Liver (tissue), 9 donors: ENCODE results near the gene SLC2A10. TPM values are rescaled to one million over a fixed set of nuclear protein-coding genes. Genes with fewer than 3 reads are reported as not detected.

ENCODE experiments used
- DNase-seq: peaks from one replicate; pipeline ENCODE4 v3.0.0-alpha.2; 2017; ENCODE audit warnings: low spot score
- H3K27ac ChIP-seq, 2 donors: one replicate each; pipeline ENCODE4 v1.7.0; 2013; ENCODE audit warnings: inconsistent platforms in 2 of 2, low read length in 2 of 2, control low read depth in 1 of 2, low read depth in 1 of 2, mild to moderate bottlenecking in 1 of 2
- H3K27me3 ChIP-seq, 4 donors: one replicate each; pipeline versions ENCODE4 v1.6.1 to v1.7.0; 2013; ENCODE audit warnings: low read length in 3 of 4, inconsistent platforms in 1 of 4, mild to moderate bottlenecking in 1 of 4, moderate library complexity in 1 of 4; ENCODE audit not compliant: control insufficient read depth in 4 of 4, insufficient read depth in 4 of 4
- H3K36me3 ChIP-seq, 4 donors: one replicate each; pipeline versions ENCODE4 v1.6.1 to v1.7.0; 2013; ENCODE audit warnings: low read length in 3 of 4, mild to moderate bottlenecking in 3 of 4, low read depth in 1 of 4, moderate library complexity in 1 of 4; ENCODE audit not compliant: control insufficient read depth in 4 of 4, insufficient read depth in 3 of 4
- H3K4me1 ChIP-seq, 4 donors: one replicate each; pipeline versions ENCODE4 v1.6.1 to v1.7.0; 2013; ENCODE audit warnings: low read length in 3 of 4, mild to moderate bottlenecking in 3 of 4, moderate library complexity in 1 of 4; ENCODE audit not compliant: control insufficient read depth in 4 of 4, insufficient read depth in 4 of 4
- H3K4me3 ChIP-seq, 3 donors: one replicate each; pipeline versions ENCODE4 v1.6.1 to v1.7.0; 2013; ENCODE audit warnings: low read length in 3 of 3, control low read depth in 1 of 3, low read depth in 1 of 3, mild to moderate bottlenecking in 1 of 3
- H3K9ac ChIP-seq, 2 donors: one replicate each; pipeline ENCODE4 v1.7.0; 2013; ENCODE audit warnings: low read length in 2 of 2, mild to moderate bottlenecking in 2 of 2, moderate library complexity in 2 of 2, control low read depth in 1 of 2, low read depth in 1 of 2
- H3K9me3 ChIP-seq, 4 donors: one replicate each; pipeline versions ENCODE4 v1.6.1 to v1.7.0; 2013; ENCODE audit warnings: low read length in 3 of 4; ENCODE audit not compliant: control insufficient read depth in 4 of 4
- FOXA1 ChIP-seq: IDR thresholded peaks from 2 replicates; pipeline ENCODE4 v1.6.1; 2016; ENCODE audit warnings: antibody characterized with exemption
- GABPA ChIP-seq, 2 donors: IDR thresholded peaks in 1 of 2; conservative IDR thresholded peaks in 1 of 2; 2 replicates each; pipeline ENCODE4 v1.6.1; 2016; ENCODE audit warnings: antibody characterized with exemption in 2 of 2, mild to moderate bottlenecking in 1 of 2, moderate library complexity in 1 of 2
- JUND ChIP-seq, 2 donors: IDR thresholded peaks; 2 replicates each; pipeline ENCODE4 v1.6.1; 2016; ENCODE audit warnings: antibody characterized with exemption in 2 of 2
- NR2F2 ChIP-seq: IDR thresholded peaks from 2 replicates; pipeline ENCODE4 v1.6.1; 2016; ENCODE audit warnings: antibody characterized with exemption
- RAD21 ChIP-seq, 2 donors: IDR thresholded peaks; 2 replicates each; pipeline ENCODE4 v1.6.1; 2016; ENCODE audit warnings: antibody characterized with exemption in 2 of 2, mild to moderate bottlenecking in 2 of 2
- WGBS: extraction: QIAGEN DNeasy Blood & Tissue Kit; methylation state at CpG from one replicate; pipeline ENCODE4 v1.1.7; 2013; 5-methylcytosine and 5-hydroxymethylcytosine counted together
- polyA plus RNA-seq, 2 donors: library from polyadenylated mRNA; stranded (reverse) in 1 of 2; unstranded in 1 of 2; fragments of 200-250 nt in 1 of 2; fragments of >200 nt in 1 of 2; fragmentation: Nextera tagmentation in 1 of 2; extraction: Ambion mirVana in 1 of 2; gene quantifications; one replicate each; pipeline versions ENCODE4 v1.2.1 to v1.2.3, GENCODE V29; 2013 to 2015
- total RNA-seq, 2 donors: library from RNA; depleted of rRNA; stranded (reverse); fragments of >200 nt; gene quantifications; one replicate each; pipeline ENCODE4 v1.2.3, GENCODE V29; 2014
- TF ChIP-seq, protein P1 (sequence below): IDR thresholded peaks from 2 replicates; pipeline ENCODE4 v1.6.1; 2016; ENCODE audit warnings: antibody characterized with exemption, mild to moderate bottlenecking
- TF ChIP-seq, protein P2 (sequence below): fragments of 150-350 bp; IDR thresholded peaks from 2 replicates; pipeline ENCODE4 v1.5.1; 2017; ENCODE audit warnings: improper control_type of control experiment, low read depth, low read length; ENCODE audit not compliant: missing input control
- TF ChIP-seq, protein P3 (sequence below): IDR thresholded peaks from 2 replicates; pipeline ENCODE4 v1.6.1; 2016; ENCODE audit warnings: antibody characterized with exemption
- donor health status: healthy.
- donor health status: healthy.
- donor health status: healthy.
- donor health status: healthy.
- donor health status: healthy.

SLC2A10 gene
- total and polyA plus RNA-seq, 4 donors = 8.0 to 79.7 (median 26.7) TPM

DNA sequence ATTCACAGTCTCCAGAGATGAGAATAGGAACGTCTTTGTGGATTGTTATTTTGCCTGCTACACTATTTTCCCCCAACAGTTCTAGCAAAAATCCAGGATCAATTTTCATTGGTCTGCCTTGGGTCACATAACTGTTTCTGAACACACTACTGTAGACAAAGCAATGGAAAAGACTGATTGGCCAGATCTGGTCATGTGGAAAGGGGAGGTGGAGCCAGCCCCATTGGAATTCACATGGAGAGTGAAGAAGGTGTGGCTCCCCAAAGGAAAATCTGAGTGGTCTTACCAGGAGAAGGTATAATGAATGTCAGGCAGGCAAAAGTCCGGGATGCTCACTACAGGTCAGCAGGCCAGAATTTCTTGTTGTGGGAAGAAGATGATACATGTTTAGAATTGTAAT lies 10.7 kb upstream of the SLC2A10 start (continued):
- no peak for TF ChIP-seq RAD21 (IDR thresholded peaks at IDR 0.05)
- TF ChIP-seq, protein P1, sequence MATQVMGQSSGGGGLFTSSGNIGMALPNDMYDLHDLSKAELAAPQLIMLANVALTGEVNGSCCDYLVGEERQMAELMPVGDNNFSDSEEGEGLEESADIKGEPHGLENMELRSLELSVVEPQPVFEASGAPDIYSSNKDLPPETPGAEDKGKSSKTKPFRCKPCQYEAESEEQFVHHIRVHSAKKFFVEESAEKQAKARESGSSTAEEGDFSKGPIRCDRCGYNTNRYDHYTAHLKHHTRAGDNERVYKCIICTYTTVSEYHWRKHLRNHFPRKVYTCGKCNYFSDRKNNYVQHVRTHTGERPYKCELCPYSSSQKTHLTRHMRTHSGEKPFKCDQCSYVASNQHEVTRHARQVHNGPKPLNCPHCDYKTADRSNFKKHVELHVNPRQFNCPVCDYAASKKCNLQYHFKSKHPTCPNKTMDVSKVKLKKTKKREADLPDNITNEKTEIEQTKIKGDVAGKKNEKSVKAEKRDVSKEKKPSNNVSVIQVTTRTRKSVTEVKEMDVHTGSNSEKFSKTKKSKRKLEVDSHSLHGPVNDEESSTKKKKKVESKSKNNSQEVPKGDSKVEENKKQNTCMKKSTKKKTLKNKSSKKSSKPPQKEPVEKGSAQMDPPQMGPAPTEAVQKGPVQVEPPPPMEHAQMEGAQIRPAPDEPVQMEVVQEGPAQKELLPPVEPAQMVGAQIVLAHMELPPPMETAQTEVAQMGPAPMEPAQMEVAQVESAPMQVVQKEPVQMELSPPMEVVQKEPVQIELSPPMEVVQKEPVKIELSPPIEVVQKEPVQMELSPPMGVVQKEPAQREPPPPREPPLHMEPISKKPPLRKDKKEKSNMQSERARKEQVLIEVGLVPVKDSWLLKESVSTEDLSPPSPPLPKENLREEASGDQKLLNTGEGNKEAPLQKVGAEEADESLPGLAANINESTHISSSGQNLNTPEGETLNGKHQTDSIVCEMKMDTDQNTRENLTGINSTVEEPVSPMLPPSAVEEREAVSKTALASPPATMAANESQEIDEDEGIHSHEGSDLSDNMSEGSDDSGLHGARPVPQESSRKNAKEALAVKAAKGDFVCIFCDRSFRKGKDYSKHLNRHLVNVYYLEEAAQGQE = no peak
- TF ChIP-seq NR2F2 = no peak
- no peak for TF ChIP-seq FOXA1

- WGBS = 53% methylated on average over 12 of the region's 12 CpGs
- Histone ChIP-seq H3K36me3 (no peaks in the 10 kb centered on the region), H3K27me3 (no peaks in the 10 kb centered on the region), H3K4me3 (no peak overlapping the region), H3K9ac (no peak overlapping the region), H3K9me3 (no peaks in the 10 kb centered on the region), H3K27ac (no peak overlapping the region), H3K4me1 (peaks cover 0 to 30% (median 3%) of the 10 kb centered on the region in 4 donors)
- no peak for DNase-seq
- TF ChIP-seq RAD21 (IDR thresholded peaks at IDR 0.05) (peak; percentile 83 to 86), JUND (IDR thresholded peaks at IDR 0.05) (no peak), GABPA (IDR thresholded peaks at IDR 0.05 in 1 of 2, conservative IDR thresholded peaks at IDR 0.05 in 1 of 2) (no peak)
- TF ChIP-seq, protein P2, sequence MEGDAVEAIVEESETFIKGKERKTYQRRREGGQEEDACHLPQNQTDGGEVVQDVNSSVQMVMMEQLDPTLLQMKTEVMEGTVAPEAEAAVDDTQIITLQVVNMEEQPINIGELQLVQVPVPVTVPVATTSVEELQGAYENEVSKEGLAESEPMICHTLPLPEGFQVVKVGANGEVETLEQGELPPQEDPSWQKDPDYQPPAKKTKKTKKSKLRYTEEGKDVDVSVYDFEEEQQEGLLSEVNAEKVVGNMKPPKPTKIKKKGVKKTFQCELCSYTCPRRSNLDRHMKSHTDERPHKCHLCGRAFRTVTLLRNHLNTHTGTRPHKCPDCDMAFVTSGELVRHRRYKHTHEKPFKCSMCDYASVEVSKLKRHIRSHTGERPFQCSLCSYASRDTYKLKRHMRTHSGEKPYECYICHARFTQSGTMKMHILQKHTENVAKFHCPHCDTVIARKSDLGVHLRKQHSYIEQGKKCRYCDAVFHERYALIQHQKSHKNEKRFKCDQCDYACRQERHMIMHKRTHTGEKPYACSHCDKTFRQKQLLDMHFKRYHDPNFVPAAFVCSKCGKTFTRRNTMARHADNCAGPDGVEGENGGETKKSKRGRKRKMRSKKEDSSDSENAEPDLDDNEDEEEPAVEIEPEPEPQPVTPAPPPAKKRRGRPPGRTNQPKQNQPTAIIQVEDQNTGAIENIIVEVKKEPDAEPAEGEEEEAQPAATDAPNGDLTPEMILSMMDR = peak; percentile 53
- TF ChIP-seq, protein P1 = no peak
- TF ChIP-seq, protein P3, sequence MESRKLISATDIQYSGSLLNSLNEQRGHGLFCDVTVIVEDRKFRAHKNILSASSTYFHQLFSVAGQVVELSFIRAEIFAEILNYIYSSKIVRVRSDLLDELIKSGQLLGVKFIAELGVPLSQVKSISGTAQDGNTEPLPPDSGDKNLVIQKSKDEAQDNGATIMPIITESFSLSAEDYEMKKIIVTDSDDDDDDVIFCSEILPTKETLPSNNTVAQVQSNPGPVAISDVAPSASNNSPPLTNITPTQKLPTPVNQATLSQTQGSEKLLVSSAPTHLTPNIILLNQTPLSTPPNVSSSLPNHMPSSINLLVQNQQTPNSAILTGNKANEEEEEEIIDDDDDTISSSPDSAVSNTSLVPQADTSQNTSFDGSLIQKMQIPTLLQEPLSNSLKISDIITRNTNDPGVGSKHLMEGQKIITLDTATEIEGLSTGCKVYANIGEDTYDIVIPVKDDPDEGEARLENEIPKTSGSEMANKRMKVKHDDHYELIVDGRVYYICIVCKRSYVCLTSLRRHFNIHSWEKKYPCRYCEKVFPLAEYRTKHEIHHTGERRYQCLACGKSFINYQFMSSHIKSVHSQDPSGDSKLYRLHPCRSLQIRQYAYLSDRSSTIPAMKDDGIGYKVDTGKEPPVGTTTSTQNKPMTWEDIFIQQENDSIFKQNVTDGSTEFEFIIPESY = no peak
Measured at GRCh38 chr20:46699651-46700359, 9.6 kb upstream of the SLC2A10 start.
